GM21825 (cell line): ENCODE results near the gene OGFR.
"Not testable (repeated sequence)": the region's sequence is repeated elsewhere in the genome, so short reads cannot be mapped to it uniquely, and the experiment has no call there.

Experiments used
- ATAC-seq: cut with Tn5 transposase; IDR thresholded peaks from one replicate; pipeline ENCODE4 v1.9.1; 2021; ENCODE audit warnings: mild to moderate bottlenecking, moderate library complexity; ENCODE audit not compliant: unreplicated experiment

The OGFR gene

DNA sequence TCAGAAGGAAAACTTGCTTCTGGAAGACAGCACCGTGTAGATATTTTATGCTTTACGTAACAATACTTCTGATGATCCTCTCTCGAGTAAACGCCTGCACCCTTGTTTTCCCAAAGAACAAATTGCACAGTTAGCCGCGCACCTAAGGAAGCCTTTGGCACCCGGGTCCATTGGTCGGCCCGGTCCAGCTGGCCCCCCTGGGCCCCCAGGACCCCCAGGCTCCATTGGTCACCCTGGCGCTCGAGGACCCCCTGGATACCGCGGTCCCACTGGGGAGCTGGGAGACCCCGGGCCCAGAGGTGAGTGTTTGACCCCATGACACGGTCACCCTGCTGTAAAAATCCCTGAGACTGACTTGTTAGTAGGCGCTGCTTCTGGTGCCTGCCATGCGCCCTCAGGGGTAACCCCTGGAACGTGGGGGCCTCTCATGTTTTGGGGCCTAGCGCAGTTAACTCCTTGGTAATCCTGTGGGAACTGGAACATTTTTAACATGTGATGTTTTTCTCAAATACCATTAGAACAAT lies 32.4 kb downstream of the OGFR start:
- no peak for ATAC-seq

DNA sequence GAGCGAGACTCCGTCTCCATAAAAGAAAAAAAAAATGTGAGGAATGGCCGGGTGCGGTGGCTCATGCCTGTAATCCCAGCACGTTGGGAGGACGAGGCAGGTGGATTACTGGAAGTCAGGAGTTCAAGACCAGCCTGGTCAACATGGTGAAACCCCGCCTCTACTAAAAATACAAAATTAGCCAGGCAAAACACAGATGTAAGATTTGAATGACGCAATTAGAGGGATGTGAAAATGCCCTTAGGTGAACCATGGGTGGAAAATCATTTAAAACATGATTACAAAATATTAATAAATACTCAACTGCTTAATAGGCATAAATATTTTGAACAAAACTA lies 33.1 kb downstream of the OGFR start:
- ATAC-seq = peak; percentile 7

DNA sequence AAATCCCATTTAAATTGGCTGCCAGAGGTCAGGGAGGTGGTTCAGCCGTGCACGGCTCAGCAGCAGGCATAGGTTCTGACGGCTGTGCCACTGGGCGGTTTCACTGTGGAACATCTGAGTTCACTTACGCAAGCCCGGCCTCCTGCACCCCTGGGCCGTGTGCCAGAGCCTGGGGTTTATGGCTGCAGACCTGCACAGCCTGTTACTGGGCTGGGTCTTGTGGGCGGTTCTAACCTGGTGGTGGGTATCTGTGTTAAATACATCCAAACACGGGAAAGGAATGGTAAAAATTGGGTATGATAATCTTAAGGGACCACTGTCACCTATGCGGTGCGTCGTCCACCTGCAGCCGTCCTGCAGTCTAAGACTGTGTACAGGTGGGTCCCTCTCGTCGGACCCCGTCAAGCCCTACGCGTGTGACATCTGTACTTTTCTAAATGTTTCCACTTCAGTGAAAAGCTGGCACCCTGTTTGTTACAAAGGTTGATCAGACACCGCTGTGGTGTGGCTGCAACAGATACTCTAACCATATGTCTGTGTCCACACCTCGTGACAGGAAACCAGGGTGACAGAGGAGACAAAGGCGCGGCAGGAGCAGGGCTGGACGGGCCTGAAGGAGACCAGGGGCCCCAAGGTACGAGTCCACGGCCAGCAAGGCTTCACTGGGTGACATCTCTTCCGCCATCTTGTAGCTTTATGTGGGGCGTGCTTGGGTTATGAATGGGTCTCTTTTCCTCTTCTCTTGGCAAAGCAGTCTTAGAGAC lies 33.7 kb downstream of the OGFR start:
- ATAC-seq = peak; percentile 65

DNA sequence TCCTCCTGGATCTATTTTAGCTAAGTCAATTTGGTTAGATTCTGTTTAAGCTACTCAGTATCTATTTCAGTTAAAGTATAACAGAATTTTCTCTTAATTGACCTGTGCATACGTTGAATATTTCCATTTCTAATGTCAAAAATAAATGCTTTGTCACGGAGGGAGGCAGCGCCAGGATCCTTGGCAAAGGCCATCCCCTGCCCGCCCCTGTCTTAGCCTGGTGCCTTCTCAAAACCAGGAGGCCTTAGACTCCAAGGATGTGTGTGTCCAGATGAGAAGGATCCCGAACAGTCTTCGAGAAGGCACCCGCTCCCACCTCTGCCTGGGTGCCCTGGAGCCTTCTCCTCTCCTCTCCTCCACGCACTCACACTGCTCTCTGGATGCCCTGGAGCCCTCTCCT lies 34.6 kb downstream of the OGFR start:
- ATAC-seq = no peak

DNA sequence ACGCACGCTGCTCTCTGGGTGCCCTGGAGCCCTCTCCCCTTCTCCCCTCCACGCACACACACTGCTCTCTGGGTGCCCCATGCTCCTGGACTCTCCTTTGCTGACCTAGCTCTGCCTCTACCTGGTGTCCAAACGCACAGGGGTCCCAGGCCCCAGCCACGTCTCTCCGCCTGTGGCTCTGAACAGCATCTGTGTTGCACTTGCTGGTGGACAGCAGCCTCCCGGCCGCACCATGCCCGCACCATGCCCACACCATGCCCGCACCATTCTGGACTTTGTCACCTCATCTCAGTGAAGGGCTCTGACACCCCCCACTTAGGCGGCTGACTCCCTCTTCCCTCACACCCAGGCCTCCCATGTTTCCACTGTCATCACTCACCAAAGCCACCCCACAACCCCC lies 35.2 kb downstream of the OGFR start:
- no peak for ATAC-seq

DNA sequence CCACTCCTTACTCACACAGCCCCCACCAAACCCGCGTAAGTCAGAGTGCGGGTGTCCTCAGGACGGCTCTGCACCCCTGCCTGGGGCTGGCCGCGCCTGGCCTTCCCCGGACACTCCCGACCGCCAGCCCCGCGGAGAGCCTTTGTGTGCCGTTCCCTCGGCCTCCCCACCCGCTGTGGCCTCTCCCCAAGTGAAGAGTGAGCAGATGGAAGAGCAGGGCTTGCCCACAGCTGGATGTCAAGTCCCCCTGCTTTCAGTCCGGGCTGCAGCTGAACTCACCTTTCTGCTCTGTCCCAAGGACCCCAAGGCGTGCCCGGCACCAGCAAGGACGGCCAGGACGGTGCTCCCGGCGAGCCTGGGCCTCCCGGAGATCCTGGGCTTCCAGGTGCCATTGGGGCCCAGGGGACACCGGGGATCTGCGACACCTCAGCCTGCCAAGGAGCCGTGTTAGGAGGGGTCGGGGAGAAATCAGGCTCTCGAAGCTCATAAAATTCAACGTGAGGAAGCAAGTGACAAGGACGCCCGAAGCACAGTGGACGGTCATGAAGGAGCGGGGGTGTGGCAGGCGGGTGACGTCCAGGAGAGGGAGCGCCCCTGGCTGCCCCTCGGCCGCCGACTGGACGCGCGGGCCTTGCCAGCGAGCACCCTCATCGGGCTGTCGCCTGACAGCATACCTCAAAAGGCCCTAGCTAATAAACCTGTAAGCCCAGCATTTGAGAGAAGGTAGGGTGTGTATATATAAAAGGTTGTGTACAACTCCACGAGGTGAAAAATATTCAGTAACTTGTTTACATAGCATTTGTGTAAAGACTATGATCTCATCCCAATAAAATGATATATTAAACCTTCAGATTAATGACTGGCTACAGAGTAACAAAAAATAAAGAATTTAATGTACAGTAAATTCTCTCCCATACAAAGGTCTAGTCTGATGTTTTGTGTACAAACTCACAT lies 35.9 kb downstream of the OGFR start:
- no peak for ATAC-seq

DNA sequence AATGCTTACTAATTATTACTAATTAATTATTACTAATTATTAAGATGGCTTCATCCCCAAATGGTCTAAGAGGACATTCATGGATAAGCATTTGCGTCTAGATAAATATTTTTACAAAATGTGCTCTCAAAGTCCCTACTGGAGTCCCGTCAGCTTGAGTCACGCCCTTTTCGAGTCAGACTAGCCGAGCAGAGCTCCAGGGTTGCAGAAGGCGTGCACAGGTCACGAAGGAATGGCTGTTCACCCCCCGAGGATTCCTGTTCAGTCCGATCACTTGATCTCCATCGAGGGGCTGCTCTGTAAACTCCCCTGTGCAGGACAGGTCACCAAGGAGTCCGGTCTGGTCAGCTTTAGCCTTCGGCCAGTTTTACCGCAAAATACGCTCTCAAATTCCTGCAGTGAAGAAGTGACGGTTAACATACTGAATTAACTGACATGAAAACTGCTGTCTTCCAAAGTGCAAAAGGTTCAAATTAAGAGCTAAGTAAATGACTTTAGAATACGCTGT lies 37.1 kb downstream of the OGFR start:
- no peak for ATAC-seq

DNA sequence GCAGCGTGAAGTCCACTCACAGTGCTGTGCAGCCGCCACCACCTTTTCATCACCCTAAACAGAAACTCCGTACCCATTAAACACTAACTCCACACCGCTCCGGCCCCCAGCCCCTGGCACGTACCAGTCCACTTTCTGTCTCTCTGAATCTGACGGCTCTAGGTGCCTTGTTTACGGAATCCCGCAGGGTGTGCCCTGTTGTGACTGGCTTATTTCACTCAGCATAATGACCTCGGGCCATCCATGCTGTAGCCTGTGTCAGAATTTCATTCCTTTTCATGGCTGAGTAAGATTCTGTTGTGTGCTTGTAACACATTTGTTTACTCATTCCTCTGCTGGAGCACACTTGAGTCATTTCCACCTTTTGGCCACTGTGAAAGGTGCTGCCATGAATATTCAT lies 39.0 kb downstream of the OGFR start:
- ATAC-seq = no peak

DNA sequence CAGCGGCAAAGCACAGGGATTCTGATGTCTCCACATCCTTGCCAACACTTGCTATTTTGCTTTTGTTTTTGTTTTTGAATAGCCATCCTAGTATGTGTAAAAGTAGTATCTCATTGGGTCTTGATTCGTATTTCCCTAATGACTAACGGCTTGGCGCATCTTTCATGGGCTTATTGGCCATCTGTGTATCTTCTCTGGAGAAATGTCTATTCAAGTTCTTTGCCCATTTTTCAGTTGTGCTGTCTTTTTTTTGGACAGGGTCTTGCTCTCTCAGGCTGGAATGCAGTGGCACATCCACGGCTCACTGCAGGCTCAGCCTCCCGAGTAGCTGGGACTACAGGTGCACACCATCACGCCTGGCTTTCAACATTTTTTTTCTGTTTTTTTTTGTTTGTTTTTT lies 39.5 kb downstream of the OGFR start:
- ATAC-seq = no peak

DNA sequence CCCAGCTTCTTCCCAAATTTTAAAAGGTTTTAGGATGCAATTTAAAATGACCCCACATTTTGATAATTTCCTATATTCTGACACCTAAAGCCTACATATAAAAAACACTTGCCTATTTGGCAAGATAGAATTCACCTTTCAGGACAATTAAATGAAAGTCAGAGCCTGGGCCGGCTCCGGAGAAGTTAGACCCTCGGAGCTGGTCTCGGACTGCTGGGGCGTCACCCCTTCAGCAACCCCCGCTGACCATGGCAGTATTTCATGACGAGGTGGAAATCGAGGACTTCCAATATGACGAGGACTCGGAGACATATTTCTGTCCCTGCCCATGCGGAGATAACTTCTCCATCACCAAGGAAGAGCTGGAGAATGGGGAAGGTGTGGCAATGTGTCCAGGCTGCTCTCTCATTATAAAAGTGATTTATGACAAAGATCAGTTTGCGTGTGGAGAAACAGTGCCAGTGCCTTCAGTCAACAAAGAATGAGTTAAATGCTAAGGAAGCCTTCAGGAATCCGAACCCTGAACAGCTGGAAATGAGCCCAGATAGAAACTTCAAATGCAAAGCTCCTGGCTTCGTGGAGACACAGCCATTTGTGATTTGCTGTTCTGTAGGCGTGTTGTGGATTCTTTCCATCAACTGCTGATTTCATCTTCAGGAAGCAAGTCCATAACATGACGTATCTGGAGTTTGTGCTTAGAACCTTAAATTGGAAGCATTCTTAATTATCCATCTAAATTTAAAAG lies 41.0 kb downstream of the OGFR start:
- no peak for ATAC-seq

DNA sequence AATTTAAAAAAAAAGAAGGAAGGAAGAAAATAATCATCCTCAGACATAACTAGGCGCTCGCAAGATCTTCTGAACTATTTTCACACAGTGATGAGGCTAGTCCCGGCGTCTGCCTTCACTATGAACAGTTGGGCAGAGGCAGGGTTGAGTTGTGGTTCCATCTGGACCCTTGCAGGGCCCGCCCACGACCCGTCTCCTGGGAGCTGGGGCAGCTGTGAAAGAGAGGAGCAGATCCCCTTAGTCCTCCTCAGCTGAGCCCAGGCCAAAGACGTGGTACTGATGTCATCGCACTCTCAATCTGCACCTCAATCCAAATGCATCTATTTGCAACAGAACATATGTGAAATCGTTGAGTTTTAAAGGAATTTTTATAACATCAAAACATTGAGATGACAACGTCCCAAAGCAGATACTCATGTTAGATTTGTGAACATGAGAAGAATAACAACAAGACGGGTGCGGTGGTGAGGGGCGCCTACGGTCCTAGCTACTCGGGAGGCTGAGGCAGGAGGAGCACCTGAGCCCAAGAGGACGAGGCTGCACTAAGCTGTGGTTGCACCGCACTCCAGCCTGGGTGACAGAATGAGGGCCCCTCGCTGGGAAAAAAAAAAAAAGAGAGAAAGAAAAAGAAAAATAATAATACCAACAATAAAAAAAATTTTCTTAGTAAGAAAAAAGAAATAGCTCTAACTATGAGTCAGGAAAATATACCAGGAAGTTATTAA lies 41.7 kb downstream of the OGFR start:
- no peak for ATAC-seq

DNA sequence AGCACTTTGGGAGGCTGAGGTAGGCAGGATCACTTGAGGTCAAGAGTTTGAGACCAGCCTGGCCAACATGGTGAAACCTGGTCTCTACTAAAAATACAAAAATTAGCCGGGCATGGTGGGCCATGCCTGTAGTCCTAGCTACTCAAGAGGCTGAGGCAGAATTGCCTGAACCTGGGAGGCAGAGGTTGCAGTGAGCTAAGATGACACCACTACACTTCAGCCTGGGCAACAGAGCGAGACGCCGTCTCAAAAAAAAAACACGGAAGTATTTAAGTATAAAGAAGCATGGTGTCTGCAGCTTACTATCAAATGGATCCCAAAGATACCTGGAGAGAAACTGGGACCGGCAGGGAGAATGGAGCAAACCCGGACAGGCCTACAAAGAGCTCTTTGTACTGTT lies 44.3 kb downstream of the OGFR start:
- ATAC-seq = not testable (repeated sequence)

DNA sequence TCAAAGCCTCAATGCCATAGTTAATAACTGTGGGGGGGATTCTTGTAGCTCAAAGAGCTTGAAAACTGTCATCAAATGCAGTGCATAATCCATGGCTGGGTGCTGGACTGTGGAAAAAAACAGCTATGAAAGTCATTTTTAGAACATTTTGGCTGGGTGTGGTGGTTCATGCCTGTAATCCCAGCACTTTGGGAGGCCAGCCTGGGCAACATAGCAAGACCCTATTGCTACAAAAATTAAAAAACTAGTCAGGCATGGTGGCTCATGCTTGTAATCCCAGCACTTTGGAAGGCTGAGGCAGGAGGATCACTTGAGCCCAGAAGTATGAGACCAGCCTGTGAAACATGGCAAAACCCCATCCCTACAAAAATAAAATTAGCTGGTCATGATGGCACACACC lies 44.8 kb downstream of the OGFR start:
- ATAC-seq = no peak

DNA sequence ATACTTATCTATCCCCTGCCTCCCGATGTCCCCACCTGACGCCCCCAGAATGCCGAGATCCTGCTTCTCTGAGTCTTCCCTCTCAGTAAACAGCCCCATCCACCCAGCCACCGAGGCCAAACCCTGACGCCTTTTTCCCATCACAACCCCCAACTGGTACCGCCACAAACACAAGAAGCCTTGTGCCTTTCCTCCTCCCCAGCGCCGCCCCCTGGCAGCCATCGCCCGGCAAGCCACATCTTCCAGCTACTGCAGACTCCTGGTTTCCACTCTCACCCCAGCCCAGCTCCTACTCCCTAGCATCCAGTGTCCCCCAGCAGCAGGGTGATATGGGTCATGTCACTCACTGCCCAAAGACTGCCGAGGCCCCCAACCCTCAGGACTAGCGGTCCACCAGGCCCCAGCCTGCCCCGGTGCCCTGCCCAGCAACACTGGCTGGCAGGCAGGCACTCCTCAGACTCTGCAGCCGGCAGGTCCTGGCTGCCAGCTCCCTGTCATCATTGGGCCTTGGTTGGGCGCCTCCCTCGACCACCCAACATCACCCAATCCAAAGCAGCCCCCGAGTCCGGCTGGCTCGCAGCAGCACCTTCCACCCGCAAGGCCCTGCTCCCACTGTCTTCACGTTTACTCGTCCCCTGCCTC lies 45.8 kb downstream of the OGFR start:
- no peak for ATAC-seq

DNA sequence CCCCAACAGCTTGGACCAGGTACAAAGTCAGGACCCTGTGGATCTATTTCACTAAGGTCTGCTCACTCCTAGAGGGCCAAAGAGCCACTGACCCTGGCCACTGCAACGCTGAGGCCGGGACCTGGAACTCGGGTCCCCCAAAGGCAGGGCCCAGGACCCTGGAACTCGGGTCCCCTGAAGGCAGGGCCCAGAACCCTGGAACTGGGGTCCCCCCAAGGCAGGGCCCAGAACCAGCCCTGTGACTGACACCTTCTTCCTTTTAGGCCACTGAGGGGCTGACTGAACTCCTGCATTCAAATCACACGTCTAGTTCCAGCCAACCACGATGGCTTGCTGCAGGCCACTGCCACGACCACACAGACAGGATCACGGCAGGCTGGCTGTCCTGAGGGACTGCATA lies 47.6 kb downstream of the OGFR start:
- no peak for ATAC-seq

DNA sequence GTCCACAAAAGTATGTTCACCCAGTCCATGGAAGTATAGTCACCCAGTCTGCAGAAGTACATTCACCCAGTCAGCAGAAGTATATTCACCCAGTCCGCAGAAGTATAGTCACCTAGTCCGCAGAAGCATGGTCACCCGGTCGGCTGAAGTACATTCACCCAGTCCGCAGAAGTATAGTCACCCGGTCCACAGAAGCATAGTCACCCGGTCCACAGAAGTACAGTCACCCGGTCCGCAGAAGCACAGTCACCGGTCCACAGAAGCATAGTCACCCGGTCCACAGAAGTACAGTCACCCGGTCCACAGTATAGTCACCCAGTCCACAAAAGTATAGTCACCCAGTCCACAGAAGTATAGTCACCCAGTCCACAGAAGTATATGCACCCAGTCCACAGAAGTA lies 48.2 kb downstream of the OGFR start:
- ATAC-seq = no peak

DNA sequence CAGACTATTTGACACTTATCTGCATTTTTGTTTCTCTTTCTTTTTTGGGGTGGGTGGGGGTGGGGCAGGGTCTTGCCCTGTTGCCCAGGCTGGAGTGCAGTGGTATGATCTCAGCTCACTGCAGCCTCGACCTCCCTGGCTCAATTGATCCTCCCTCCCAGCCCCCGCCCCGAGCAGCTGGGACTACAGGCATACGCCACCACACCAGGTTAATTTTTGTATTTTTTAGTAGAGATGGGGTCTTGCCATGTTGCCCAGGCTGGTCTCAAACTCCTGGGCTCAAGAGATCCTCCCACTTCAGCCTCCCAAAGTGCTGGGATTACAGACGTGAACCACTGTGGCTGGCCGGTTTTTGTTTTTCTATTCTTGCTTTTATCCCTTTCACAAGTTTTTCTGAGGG lies 48.7 kb downstream of the OGFR start:
- not testable (repeated sequence) for ATAC-seq

DNA sequence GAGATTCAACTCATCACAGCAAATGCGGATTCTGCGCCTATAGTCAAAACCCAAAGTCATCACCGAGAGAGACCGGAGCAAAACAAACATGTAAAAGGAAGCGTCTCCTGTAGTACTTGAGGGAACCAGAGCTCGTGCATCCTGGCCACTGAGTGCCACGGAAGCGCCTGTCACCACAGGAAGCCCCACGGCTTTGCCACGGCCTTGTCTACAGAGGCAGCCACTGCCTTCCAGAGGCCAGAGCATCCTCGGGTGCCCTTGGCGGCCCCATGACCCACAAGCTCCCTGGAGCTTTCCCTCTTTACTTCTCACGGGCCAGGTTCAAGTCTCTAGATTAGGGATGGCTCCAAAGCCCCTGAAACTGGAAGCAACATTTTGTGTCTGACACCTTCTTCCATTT lies 49.5 kb downstream of the OGFR start:
- ATAC-seq = no peak

DNA sequence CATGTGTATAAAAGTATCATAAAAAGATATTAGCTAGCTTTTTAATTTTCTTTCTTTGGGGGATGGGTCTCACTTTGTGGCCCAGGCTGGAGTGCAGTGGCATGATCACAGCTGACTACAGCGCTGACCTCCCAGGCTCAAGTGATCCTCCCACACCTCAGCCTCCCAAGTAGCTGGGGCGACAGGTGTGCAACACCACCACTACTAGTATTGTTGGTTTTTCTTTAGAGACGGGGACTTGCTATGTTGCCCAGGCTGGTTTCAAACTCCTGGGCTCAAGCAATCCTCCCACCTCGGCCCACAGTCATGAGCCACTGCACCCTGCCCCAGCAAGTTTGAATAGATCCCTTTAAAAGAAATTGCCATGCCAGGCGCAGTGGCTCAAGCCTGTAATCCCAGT lies 50.5 kb downstream of the OGFR start:
- no peak for ATAC-seq
